ENCODE results near the gene POT1. TPM values are rescaled to one million over a fixed set of nuclear protein-coding genes. Genes with fewer than 3 reads are reported as not detected.

Gene POT1
- total and polyA plus RNA-seq, 5 donors from 2014 or later, result 17.1 to 27.7 (median 20.3) TPM

- Histone ChIP-seq H3K4me3 (ENCODE audit: low read depth, low read length) (peak overlapping the region; percentile 98), H3K9me3 (ENCODE audit: control insufficient read depth in 2 of 2, low read length in 2 of 2) (no peaks in the 10 kb centered on the region), H3K27me3 (ENCODE audit: control insufficient read depth, insufficient read depth, low read length) (no peaks in the 10 kb centered on the region), H3K27ac (ENCODE audit: insufficient read depth, low read length, poor library complexity, severe bottlenecking) (peak overlapping the region; percentile 87), H3K36me3 (ENCODE audit: control insufficient read depth, insufficient read depth, low read length) (peaks cover 2% of the 10 kb centered on the region), H3K4me1 (ENCODE audit: control insufficient read depth, insufficient read depth, low read length, poor library complexity, severe bottlenecking) (peaks cover 12% of the 10 kb centered on the region)
- H3K27me3 Mint-ChIP-seq, result peaks cover 5% of the 10 kb centered on the region
- ATAC-seq (ENCODE audit: low read depth in 2 of 2), result no peak
- peak overlapping the region; percentile 89 to 96 (median 92) for H3K4me3 Mint-ChIP-seq
- H3K4me1 Mint-ChIP-seq, result peaks cover 20 to 51% (median 35%) of the 10 kb centered on the region in 4 donors
- H3K9me3 Mint-ChIP-seq, result no peaks in the 10 kb centered on the region
- H3K27ac Mint-ChIP-seq, result peak overlapping the region in 2 of 3 donors; percentile 96 to 97
- DNase-seq, result no peak
- H3K36me3 Mint-ChIP-seq, result peaks cover 22% of the 10 kb centered on the region
Observed at GRCh38 chr7:124930173-124930623, 573 bp upstream of the POT1 start.

GRCh38 chr7:124924906-124925305 is 4.7 kb downstream of the POT1 start:
- peaks cover 5% of the 10 kb centered on the region for H3K27me3 Mint-ChIP-seq
- H3K4me3 Mint-ChIP-seq, result peak overlapping the region in 2 of 4 donors; percentile 33 to 86
- H3K27ac Mint-ChIP-seq, result peak overlapping the region in 2 of 3 donors; percentile 21 to 38
- DNase-seq (no peak), ATAC-seq (ENCODE audit: low read depth in 2 of 2) (no peak)
- H3K36me3 Mint-ChIP-seq, result peaks cover 33% of the 10 kb centered on the region
- H3K9me3 ChIP-seq (ENCODE audit: control insufficient read depth in 2 of 2, low read length in 2 of 2), result no peaks in the 10 kb centered on the region
- H3K4me3 ChIP-seq (ENCODE audit: low read depth, low read length), result no peak overlapping the region
- no peaks in the 10 kb centered on the region for H3K27me3 ChIP-seq (ENCODE audit: control insufficient read depth, insufficient read depth, low read length)
- no peaks in the 10 kb centered on the region for H3K9me3 Mint-ChIP-seq
- H3K4me1 Mint-ChIP-seq, result peaks cover 42 to 70% (median 58%) of the 10 kb centered on the region in 4 donors
- peaks cover 5% of the 10 kb centered on the region for H3K36me3 ChIP-seq (ENCODE audit: control insufficient read depth, insufficient read depth, low read length)
- no peak overlapping the region for H3K27ac ChIP-seq (ENCODE audit: insufficient read depth, low read length, poor library complexity, severe bottlenecking)
- peaks cover 12% of the 10 kb centered on the region for H3K4me1 ChIP-seq (ENCODE audit: control insufficient read depth, insufficient read depth, low read length, poor library complexity, severe bottlenecking)

- H3K4me3 Mint-ChIP-seq, result no peak overlapping the region
- DNase-seq (no peak), ATAC-seq (ENCODE audit: low read depth in 2 of 2) (no peak)
- H3K36me3 Mint-ChIP-seq, result peaks cover 29% of the 10 kb centered on the region
- H3K4me1 Mint-ChIP-seq, result peaks cover 38 to 59% (median 48%) of the 10 kb centered on the region in 4 donors
- peaks cover 3% of the 10 kb centered on the region for H3K4me1 ChIP-seq (ENCODE audit: control insufficient read depth, insufficient read depth, low read length, poor library complexity, severe bottlenecking)
- H3K27me3 Mint-ChIP-seq, result no peaks in the 10 kb centered on the region
- H3K9me3 ChIP-seq (ENCODE audit: control insufficient read depth in 2 of 2, low read length in 2 of 2), result no peaks in the 10 kb centered on the region
- peaks cover 5% of the 10 kb centered on the region for H3K36me3 ChIP-seq (ENCODE audit: control insufficient read depth, insufficient read depth, low read length)
- H3K27ac Mint-ChIP-seq, result no peak overlapping the region
- H3K9me3 Mint-ChIP-seq, result no peaks in the 10 kb centered on the region
- no peaks in the 10 kb centered on the region for H3K27me3 ChIP-seq (ENCODE audit: control insufficient read depth, insufficient read depth, low read length)
- no peak overlapping the region for H3K27ac ChIP-seq (ENCODE audit: insufficient read depth, low read length, poor library complexity, severe bottlenecking)
- H3K4me3 ChIP-seq (ENCODE audit: low read depth, low read length), result no peak overlapping the region
Observed at GRCh38 chr7:124922200-124922599, 7.4 kb downstream of the POT1 start.

- H3K27ac ChIP-seq (ENCODE audit: insufficient read depth, low read length, poor library complexity, severe bottlenecking), result no peak overlapping the region
Observed at GRCh38 chr7:124919841-124920240, 9.8 kb downstream of the POT1 start.

GRCh38 chr7:124918662-124919061 is 11.0 kb downstream of the POT1 start:
- no peaks in the 10 kb centered on the region for H3K27me3 ChIP-seq (ENCODE audit: control insufficient read depth, insufficient read depth, low read length)
- Mint-ChIP-seq H3K4me1 (peaks cover 25 to 29% (median 28%) of the 10 kb centered on the region in 4 donors), H3K9me3 (no peaks in the 10 kb centered on the region), H3K4me3 (no peak overlapping the region), H3K27ac (no peak overlapping the region), H3K27me3 (no peaks in the 10 kb centered on the region), H3K36me3 (peaks cover 22% of the 10 kb centered on the region)
- no peaks in the 10 kb centered on the region for H3K9me3 ChIP-seq (ENCODE audit: control insufficient read depth in 2 of 2, low read length in 2 of 2)
- H3K36me3 ChIP-seq (ENCODE audit: control insufficient read depth, insufficient read depth, low read length), result peaks cover 3% of the 10 kb centered on the region
- H3K4me1 ChIP-seq (ENCODE audit: control insufficient read depth, insufficient read depth, low read length, poor library complexity, severe bottlenecking), result peaks cover 3% of the 10 kb centered on the region
- no peak overlapping the region for H3K27ac ChIP-seq (ENCODE audit: insufficient read depth, low read length, poor library complexity, severe bottlenecking)
- DNase-seq (no peak), ATAC-seq (ENCODE audit: low read depth in 2 of 2) (no peak)
- H3K4me3 ChIP-seq (ENCODE audit: low read depth, low read length), result no peak overlapping the region

More at GRCh38 chr7:124919841-124920240, 9.8 kb downstream of the POT1 start:
- Histone ChIP-seq H3K9me3 (ENCODE audit: control insufficient read depth in 2 of 2, low read length in 2 of 2) (no peaks in the 10 kb centered on the region), H3K4me3 (ENCODE audit: low read depth, low read length) (no peak overlapping the region), H3K27me3 (ENCODE audit: control insufficient read depth, insufficient read depth, low read length) (no peaks in the 10 kb centered on the region), H3K36me3 (ENCODE audit: control insufficient read depth, insufficient read depth, low read length) (peaks cover 3% of the 10 kb centered on the region), H3K4me1 (ENCODE audit: control insufficient read depth, insufficient read depth, low read length, poor library complexity, severe bottlenecking) (peaks cover 3% of the 10 kb centered on the region)
- peaks cover 26% of the 10 kb centered on the region for H3K36me3 Mint-ChIP-seq
- ATAC-seq (ENCODE audit: low read depth in 2 of 2) (no peak), DNase-seq (no peak)
- peaks cover 28 to 41% (median 38%) of the 10 kb centered on the region in 4 donors for H3K4me1 Mint-ChIP-seq
- H3K27ac Mint-ChIP-seq, result no peak overlapping the region
- H3K27me3 Mint-ChIP-seq, result no peaks in the 10 kb centered on the region
- no peak overlapping the region for H3K4me3 Mint-ChIP-seq
- no peaks in the 10 kb centered on the region for H3K9me3 Mint-ChIP-seq

GRCh38 chr7:124915242-124915641 is 14.4 kb downstream of the POT1 start:
- no peaks in the 10 kb centered on the region for H3K9me3 ChIP-seq (ENCODE audit: control insufficient read depth in 2 of 2, low read length in 2 of 2)
- Mint-ChIP-seq H3K36me3 (peaks cover 27% of the 10 kb centered on the region), H3K27me3 (no peaks in the 10 kb centered on the region), H3K9me3 (no peaks in the 10 kb centered on the region), H3K4me3 (no peak overlapping the region), H3K4me1 (peaks cover 9 to 23% (median 19%) of the 10 kb centered on the region in 4 donors), H3K27ac (no peak overlapping the region)
- no peak overlapping the region for H3K4me3 ChIP-seq (ENCODE audit: low read depth, low read length)
- no peaks in the 10 kb centered on the region for H3K27me3 ChIP-seq (ENCODE audit: control insufficient read depth, insufficient read depth, low read length)
- peaks cover 3% of the 10 kb centered on the region for H3K4me1 ChIP-seq (ENCODE audit: control insufficient read depth, insufficient read depth, low read length, poor library complexity, severe bottlenecking)
- ATAC-seq (ENCODE audit: low read depth in 2 of 2) (no peak), DNase-seq (no peak)
- H3K36me3 ChIP-seq (ENCODE audit: control insufficient read depth, insufficient read depth, low read length), result peaks cover 9% of the 10 kb centered on the region
- no peak overlapping the region for H3K27ac ChIP-seq (ENCODE audit: insufficient read depth, low read length, poor library complexity, severe bottlenecking)

GRCh38 chr7:124914298-124914697 is 15.3 kb downstream of the POT1 start:
- no peak overlapping the region for H3K4me3 Mint-ChIP-seq
- peaks cover under 1% of the 10 kb centered on the region for H3K4me1 ChIP-seq (ENCODE audit: control insufficient read depth, insufficient read depth, low read length, poor library complexity, severe bottlenecking)
- H3K4me3 ChIP-seq (ENCODE audit: low read depth, low read length), result no peak overlapping the region
- H3K36me3 Mint-ChIP-seq, result peaks cover 26% of the 10 kb centered on the region
- peaks cover 9% of the 10 kb centered on the region for H3K36me3 ChIP-seq (ENCODE audit: control insufficient read depth, insufficient read depth, low read length)
- no peaks in the 10 kb centered on the region for H3K27me3 Mint-ChIP-seq
- no peaks in the 10 kb centered on the region for H3K27me3 ChIP-seq (ENCODE audit: control insufficient read depth, insufficient read depth, low read length)
- DNase-seq (no peak), ATAC-seq (ENCODE audit: low read depth in 2 of 2) (no peak)
- no peaks in the 10 kb centered on the region for H3K9me3 Mint-ChIP-seq
- H3K27ac Mint-ChIP-seq, result no peak overlapping the region
- no peak overlapping the region for H3K27ac ChIP-seq (ENCODE audit: insufficient read depth, low read length, poor library complexity, severe bottlenecking)
- peaks cover 9 to 25% (median 19%) of the 10 kb centered on the region in 4 donors for H3K4me1 Mint-ChIP-seq
- no peaks in the 10 kb centered on the region for H3K9me3 ChIP-seq (ENCODE audit: control insufficient read depth in 2 of 2, low read length in 2 of 2)

- no peaks in the 10 kb centered on the region for H3K4me1 ChIP-seq (ENCODE audit: control insufficient read depth, insufficient read depth, low read length, poor library complexity, severe bottlenecking)
- H3K9me3 ChIP-seq (ENCODE audit: control insufficient read depth in 2 of 2, low read length in 2 of 2), result no peaks in the 10 kb centered on the region
- peaks cover 9% of the 10 kb centered on the region for H3K36me3 ChIP-seq (ENCODE audit: control insufficient read depth, insufficient read depth, low read length)
- no peaks in the 10 kb centered on the region for H3K27me3 ChIP-seq (ENCODE audit: control insufficient read depth, insufficient read depth, low read length)
- H3K4me3 Mint-ChIP-seq, result no peak overlapping the region
- peaks cover 25% of the 10 kb centered on the region for H3K36me3 Mint-ChIP-seq
- no peak overlapping the region for H3K27ac Mint-ChIP-seq
- peaks cover 9 to 36% (median 17%) of the 10 kb centered on the region in 4 donors for H3K4me1 Mint-ChIP-seq
- no peak overlapping the region for H3K4me3 ChIP-seq (ENCODE audit: low read depth, low read length)
- no peak for DNase-seq
- no peaks in the 10 kb centered on the region for H3K27me3 Mint-ChIP-seq
- H3K27ac ChIP-seq (ENCODE audit: insufficient read depth, low read length, poor library complexity, severe bottlenecking), result no peak overlapping the region
- ATAC-seq (ENCODE audit: low read depth in 2 of 2), result no peak
- H3K9me3 Mint-ChIP-seq, result no peaks in the 10 kb centered on the region
Observed at GRCh38 chr7:124912972-124913371, 16.7 kb downstream of the POT1 start.
